ES-I3 (cell line): ENCODE results near the gene UBXN2A.

Experiments
- H3K36me3 ChIP-seq: 2 replicates; pipeline ENCODE4 v1.6.1; 2013; ENCODE audit warnings: mild to moderate bottlenecking, low read length, control low read depth, moderate library complexity; ENCODE audit not compliant: insufficient read depth
- H3K4me1 ChIP-seq: 2 replicates; pipeline ENCODE4 v1.6.1; 2013; ENCODE audit warnings: mild to moderate bottlenecking, control low read depth, low read length; ENCODE audit not compliant: insufficient read depth
- H3K9ac ChIP-seq: 2 replicates; pipeline ENCODE4 v1.6.1; 2013; ENCODE audit warnings: low read depth, mild to moderate bottlenecking, low read length, moderate library complexity
- H3K9me3 ChIP-seq: 2 replicates; pipeline ENCODE4 v1.6.1; 2013; ENCODE audit warnings: mild to moderate bottlenecking, low read length, moderate library complexity; ENCODE audit not compliant: control insufficient read depth, insufficient read depth

The UBXN2A gene

DNA sequence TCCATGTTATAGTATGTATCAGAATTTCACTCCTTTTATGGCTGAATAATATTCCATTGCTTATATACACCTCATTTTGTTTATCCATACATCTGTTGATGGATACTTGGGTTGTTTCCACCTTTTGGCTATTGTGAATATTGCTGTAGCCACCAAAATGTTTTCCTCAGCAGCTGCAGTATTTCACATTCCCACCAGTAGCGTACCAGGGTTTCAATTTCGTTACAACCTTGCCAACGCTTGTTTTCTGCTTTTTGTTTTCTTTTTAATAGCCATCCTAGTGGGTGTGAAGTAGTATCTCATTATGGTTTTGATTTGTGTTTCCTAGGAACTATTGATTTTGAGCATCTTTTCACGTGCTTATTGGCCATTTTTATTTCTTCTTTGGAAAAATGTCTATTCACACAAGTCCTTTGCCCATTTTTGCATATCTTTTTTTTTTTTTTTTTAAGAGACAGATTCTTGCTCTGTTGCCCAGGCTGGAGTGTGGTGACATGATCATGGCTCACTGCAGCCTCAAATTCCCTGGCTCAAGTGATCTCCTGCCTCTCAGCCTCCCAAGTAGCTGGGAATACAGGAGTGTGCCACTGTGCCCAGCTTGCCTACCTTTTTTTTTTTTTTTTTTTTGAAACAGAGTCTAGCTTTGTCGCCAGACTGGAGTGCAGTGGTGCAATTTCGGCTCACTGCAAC is 14.2 kb downstream of the UBXN2A start:
- Histone ChIP-seq H3K9me3 (no peaks in the 10 kb centered on the region), H3K9ac (no peak overlapping the region), H3K36me3 (no peaks in the 10 kb centered on the region), H3K4me1 (no peaks in the 10 kb centered on the region)

DNA sequence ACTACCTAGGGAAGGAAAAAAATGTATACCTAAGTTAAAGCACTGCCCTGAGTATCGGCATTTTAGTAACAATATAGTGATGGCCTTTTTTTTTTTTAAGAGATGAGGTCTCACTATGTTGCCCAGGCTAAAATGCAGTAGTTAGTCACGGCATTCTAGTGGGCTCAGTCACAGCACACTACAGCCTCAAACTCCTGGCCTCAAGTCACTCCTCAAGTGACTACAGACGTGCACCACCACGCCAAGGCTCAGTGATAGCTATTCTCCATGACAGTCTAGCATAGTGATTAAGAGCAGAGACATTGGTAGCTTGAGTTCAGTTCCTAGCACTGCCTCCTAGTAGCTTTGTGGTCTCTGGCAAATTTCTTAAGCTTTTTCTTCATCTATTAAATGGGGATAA is 27.6 kb downstream of the UBXN2A start:
- Histone ChIP-seq H3K9ac (no peak overlapping the region), H3K9me3 (no peaks in the 10 kb centered on the region), H3K4me1 (no peaks in the 10 kb centered on the region), H3K36me3 (no peaks in the 10 kb centered on the region)

DNA sequence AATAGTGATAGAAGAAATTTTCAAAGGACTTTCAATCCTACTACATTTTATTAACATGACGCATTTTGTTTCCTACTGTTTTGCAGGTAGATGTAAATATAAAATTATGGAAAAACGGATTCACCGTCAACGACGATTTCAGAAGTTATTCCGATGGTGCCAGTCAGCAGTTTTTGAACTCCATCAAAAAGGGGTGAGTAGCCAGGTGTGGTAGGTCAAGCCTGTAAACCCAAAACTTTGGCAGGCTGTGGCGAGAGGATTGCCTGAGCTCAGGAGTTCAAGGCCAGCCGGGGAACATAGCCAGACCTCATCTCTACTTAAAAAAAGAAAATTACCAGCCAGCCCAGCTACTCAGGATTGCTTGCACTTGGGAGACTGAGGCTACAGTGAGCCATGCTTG is 36.6 kb downstream of the UBXN2A start:
- 0 out of 2 replicates have a peak, but pooled peaks cover 3% of the 10 kb centered on the region for H3K36me3 ChIP-seq
- no peaks in the 10 kb centered on the region for H3K9me3 ChIP-seq
- H3K4me1 ChIP-seq: no peaks in the 10 kb centered on the region
- H3K9ac ChIP-seq: no peak overlapping the region

DNA sequence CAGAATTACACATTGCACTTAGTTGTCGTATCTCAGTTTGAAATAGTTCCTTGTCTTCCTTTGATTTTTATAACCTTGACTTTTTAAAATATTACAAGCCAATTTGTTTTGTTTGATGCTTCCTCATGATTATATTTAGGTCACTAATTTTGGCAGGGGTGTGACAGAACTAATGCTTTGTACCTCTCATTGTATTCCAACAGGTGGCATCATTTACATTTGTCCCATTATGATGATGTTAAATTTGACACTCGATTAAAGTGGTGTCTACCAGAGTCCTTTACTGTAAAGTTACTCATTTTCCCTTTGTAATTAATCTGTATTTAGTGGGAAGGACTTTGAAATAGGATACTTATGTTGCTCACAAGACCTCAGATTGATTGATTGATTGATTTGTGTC is 48.1 kb downstream of the UBXN2A start:
- no peaks in the 10 kb centered on the region for H3K36me3 ChIP-seq
- peaks cover 9% of the 10 kb centered on the region; the same call in 1 of the 2 replicates for H3K4me1 ChIP-seq
- no peaks in the 10 kb centered on the region for H3K9me3 ChIP-seq
- no peak overlapping the region for H3K9ac ChIP-seq

DNA sequence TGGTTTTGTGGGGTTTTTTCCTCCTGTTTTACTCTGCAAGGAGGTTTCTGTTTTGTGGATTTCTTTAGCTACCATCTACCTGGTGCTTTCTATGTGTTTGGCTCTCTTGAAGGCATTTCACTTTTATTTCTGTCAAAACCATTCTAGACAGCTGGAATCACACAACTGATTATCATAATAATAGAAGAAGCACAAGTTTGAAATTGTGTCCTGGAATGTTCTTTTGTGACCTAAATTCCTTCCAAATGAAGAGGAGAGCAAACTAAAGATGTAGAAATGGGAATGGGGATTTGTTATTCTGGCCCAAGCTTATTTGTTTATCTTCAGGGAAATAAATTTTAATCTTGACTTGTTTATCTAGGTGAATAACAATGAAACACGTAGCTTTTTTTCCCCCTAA is 52.7 kb downstream of the UBXN2A start:
- peaks cover 13% of the 10 kb centered on the region; the same call in 1 of the 2 replicates for H3K4me1 ChIP-seq
- H3K36me3 ChIP-seq: no peaks in the 10 kb centered on the region
- no peak overlapping the region for H3K9ac ChIP-seq
- no peaks in the 10 kb centered on the region for H3K9me3 ChIP-seq

DNA sequence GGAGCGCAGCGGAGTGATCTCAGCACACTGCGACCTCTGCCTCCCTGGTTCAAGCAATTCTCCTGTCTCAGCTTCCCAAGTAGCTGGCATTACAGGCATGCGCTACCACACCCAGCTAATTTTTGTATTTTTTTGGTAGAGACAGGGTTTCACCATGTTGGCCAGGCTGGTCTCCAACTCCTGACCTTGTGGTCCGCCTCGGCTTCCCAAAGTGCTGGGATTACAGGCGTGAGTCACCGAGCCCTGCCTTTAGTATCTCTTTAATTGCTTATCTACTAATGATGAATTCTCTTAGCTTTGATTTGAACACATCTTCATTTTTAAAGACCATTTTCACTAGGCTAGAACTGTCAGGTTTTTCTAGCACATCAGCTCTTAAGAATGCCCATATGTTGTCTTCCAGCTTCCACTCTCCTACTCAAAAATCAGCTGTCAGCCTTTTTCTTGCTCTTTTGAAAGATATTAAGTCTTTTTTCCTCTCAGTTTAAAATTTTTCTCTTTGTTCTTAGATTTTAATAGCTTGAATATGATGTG is 53.5 kb downstream of the UBXN2A start:
- peaks cover 13% of the 10 kb centered on the region; the same call in 1 of the 2 replicates for H3K4me1 ChIP-seq
- H3K9ac ChIP-seq: no peak overlapping the region
- H3K36me3 ChIP-seq: no peaks in the 10 kb centered on the region
- H3K9me3 ChIP-seq: no peaks in the 10 kb centered on the region

DNA sequence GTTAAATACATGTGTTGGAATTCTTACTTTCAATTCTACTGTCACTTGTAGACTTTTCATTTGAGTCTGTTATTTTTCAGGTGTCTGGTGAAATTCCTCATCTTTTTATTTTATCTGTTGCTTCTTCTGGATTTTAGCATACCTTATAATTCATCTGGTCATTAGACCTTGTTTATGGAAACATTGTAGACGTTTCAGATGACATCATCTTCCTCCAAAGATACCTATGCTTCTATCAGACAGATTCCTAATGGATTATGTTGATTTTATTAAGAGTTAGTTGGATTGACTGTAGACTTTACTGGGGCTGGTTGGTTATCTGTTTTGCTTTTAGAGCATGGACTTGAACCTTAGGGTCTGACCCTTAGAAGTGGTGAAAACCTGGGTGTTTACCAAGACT is 54.3 kb downstream of the UBXN2A start:
- peaks cover 13% of the 10 kb centered on the region; the same call in 1 of the 2 replicates for H3K4me1 ChIP-seq

DNA sequence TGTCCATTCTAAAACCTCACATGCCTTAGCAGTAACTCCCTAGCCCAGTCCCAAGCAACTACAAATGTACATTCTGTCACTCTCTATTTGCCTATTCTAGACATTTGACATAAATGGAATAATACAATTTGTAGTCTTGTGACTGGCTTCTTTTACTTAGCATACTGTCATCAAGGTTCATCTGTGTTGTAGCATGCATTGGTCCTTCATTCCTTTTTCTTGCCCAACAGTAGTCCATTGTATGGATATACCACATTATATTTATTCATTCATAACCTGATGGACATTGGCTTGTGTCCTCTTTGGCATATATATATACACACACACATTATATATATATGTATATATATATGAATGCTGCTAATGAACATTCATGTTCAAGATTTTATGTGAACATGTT is 67.4 kb downstream of the UBXN2A start:
- Histone ChIP-seq H3K9me3 (no peaks in the 10 kb centered on the region), H3K36me3 (no peaks in the 10 kb centered on the region), H3K4me1 (peaks cover 14% of the 10 kb centered on the region), H3K9ac (no peak overlapping the region)

More for the DNA sequence above, 54.3 kb downstream of the UBXN2A start:
- Histone ChIP-seq H3K36me3 (no peaks in the 10 kb centered on the region), H3K9me3 (no peaks in the 10 kb centered on the region), H3K9ac (no peak overlapping the region)

DNA sequence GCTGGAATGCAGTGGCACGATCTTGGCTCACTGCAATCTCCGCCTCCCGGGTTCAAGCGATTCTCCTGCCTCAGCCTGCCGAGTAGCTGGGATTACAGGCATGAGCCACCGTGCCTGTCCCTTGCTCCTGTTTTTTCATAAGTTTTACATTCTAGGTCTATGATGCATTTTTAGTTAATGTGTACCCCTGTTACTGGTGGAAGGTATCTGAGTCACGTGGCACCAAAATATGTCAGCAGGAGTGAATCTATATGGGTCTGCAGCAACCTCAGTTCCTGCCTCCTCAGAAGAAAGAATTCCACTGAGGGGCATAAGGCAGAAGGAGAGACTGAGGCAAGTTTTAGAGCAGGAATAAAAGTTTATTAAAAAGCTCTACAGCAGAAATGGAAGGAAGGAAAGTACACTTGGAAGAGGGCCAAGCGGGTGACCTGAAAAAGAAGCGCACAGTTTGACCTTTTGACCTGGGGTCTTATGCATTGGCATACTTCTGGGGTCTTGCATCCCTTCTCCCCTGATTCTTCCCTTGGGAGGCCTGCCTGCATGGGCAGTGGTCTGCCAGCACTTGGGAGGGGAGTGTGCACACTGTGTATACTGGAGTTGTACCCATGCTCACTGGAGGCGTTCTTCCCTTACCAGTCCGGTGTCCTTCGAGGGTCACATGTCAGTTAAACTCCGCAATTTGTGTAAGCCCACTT is 68.6 kb downstream of the UBXN2A start:
- Histone ChIP-seq H3K9ac (no peak overlapping the region), H3K9me3 (no peaks in the 10 kb centered on the region), H3K36me3 (no peaks in the 10 kb centered on the region), H3K4me1 (peaks cover 14% of the 10 kb centered on the region)

DNA sequence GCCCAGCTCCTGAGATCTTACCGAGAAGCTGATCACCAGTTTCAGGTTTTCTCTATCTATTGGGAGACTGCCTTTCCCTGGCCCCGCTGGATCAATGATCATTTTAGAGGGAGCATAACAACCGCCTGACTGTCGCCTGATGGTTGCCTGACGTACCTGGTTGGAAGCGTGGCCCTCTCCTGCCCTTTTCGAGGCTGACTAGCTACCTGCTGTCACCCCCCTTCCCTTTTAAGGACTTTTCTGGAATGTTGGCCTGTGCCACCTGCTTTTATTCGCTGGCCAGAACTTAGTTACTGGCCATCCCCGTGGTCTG is 69.1 kb downstream of the UBXN2A start:
- peaks cover 14% of the 10 kb centered on the region for H3K4me1 ChIP-seq
- no peaks in the 10 kb centered on the region for H3K9me3 ChIP-seq
- no peaks in the 10 kb centered on the region for H3K36me3 ChIP-seq
- peak overlapping the region; percentile 72 for H3K9ac ChIP-seq

DNA sequence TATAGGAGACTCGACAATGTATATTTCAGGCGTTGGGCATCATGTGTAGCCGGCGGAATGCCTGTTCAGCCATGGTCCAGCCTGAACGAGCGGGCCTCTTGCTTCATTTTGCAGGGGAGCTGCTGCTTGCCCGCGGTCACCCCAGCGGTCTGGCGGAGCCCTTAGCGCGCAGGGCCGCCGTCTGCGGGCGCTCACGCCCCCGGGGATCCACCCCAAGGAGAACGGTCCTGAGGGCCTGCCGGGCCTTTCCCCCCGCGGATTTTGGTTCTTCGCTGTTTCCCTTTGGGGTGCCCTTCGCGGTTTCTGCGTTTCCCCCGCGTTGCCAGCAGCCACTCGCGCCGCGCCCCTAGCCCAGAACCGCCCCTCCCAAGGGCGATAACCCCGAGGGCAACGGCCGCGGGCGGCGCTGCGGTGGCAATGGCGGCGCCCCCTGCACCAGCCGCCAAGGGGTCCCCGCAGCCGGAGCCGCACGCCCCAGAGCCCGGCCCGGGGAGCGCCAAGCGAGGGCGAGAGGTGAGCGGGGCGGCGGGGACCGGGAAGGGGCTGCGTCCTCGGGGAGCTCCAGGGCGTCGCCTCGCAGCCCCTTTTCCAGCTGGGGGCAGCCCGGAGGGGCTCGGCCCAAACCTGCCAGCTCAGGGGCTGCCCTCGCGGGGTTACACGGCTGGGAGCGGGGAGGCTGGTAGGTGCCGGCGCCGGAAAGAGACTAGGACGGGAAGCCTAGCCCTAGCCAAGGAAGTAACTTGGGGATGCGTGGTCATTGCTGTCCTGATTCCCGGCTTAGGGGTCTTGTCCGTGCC is 69.6 kb downstream of the UBXN2A start, which contains the start of gene MFSD2B:
TSS of gene MFSD2B (plus strand) at position 406 of the 797 bp plus-strand sequence. CDS start at position 418, 12 bp downstream.
- Histone ChIP-seq H3K4me1 (peaks cover 14% of the 10 kb centered on the region), H3K9me3 (no peaks in the 10 kb centered on the region), H3K36me3 (no peaks in the 10 kb centered on the region), H3K9ac (peak within 1 kb of the TSS; percentile 72)

DNA sequence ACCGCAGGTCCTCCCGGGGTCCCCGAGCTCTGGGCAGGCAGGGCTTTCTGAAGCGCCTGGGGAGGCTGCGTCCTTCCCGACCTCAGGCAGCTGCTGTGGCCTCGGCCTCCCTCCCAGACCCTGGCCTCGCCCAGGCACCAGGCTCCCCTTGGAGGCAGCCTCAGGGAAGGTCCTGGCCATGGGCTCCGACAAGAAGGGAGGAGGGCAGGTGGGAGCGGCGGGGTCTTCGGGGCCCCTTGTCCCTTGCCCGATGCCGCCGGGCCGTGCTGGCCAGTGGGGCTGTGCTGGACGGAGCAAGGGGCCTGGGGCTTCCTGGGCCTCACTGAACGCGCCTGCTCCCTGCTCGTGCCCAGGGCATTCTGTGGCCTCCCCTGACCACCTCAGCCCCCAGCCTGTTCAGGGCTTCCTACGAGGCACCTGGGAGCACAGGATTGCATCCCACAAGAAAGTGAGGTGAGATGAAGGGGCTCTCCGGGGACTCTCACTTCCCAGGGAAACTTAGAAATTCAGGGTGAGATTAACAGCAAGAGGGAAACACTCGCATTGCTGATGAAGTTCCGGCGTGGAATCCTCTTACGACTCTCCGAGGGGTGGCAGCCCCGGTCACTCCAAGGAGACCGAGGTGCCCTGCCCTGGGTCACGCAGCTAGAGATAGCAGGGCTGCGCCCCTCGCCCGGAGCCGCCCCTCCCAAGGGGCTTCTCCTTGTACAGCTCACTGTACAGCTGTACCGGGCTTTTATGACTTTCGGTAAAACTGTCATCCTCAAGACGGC is 70.4 kb downstream of the UBXN2A start:
- H3K9me3 ChIP-seq: no peaks in the 10 kb centered on the region
- H3K36me3 ChIP-seq: no peaks in the 10 kb centered on the region
- peak overlapping the region; percentile 72 for H3K9ac ChIP-seq
- peaks cover 16% of the 10 kb centered on the region for H3K4me1 ChIP-seq

DNA sequence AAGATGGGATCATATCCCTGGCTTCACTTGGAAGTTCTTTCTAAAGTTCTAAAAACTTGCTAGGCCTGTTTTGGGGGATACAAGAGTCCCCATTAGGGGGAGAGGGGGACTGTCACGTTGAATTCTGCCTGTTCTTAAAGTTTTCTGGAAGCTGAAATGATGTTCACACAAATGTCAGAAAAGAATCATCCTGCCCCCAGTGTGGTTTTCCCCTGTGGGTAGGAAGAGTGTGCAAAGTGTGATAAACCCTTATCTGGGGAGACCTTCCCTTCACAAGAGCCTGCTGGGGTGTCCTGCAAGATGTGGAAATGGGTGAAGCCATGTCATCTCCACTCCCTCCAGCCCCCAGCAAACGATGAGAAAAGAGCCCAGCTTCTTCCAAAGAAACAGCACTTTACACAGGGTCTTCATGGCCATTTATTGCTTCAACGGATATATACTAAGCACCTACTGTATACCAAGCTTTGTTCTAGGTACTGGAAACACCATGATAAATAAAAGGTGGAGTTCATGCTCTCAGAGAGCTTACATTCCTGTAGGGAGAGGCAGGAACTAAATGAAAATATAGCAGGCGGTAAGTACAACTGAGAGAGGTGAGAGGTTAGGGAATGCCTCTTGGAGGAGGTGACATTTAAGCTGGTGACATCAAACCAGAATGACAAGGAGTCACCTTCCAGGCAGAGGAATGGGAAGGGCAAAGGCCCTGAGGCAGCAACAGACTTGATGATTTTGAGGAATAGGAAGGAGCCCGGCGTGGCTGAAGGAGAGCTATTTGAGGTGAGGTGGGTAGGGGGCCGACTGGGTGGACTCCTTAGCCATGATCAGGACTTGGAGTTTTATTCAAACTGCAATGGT is 71.2 kb downstream of the UBXN2A start:
- Histone ChIP-seq H3K4me1 (peaks cover 24% of the 10 kb centered on the region), H3K36me3 (no peaks in the 10 kb centered on the region), H3K9ac (no peak overlapping the region), H3K9me3 (no peaks in the 10 kb centered on the region)
